Kidney (tissue), 14 donors: ENCODE measurements around the gene ELN. TPM values are rescaled to one million over a fixed set of nuclear protein-coding genes. Genes with fewer than 3 reads are reported as not detected.
A peak's percentile ranks its signal among the peaks of the same experiment; 100 is the strongest.

Experiments used
- DNase-seq, 5 donors: peaks; one replicate each; pipeline ENCODE4 v3.0.0-alpha.2; 2013 to 2020
- FAIRE-seq: peaks from 2 replicates; lab custom pipeline; 2012; peaks lifted over from hg19 to GRCh38; lab: Jason Lieb, UNC
- H3K27ac ChIP-seq, 2 donors: one replicate each; pipeline ENCODE4 v1.7.0; 2013; ENCODE audit warnings: low read depth in 2 of 2, low read length in 2 of 2, inconsistent platforms in 1 of 2
- H3K27me3 ChIP-seq: one replicate; pipeline ENCODE4 v1.7.1; 2013; ENCODE audit warnings: low read length, inconsistent platforms; ENCODE audit not compliant: control insufficient read depth, insufficient read depth
- H3K36me3 ChIP-seq, 3 donors: one replicate each; pipeline versions ENCODE4 v1.7.0 to v1.7.1; 2013; ENCODE audit warnings: low read length in 3 of 3, control low read depth in 1 of 3, inconsistent platforms in 1 of 3; ENCODE audit not compliant: insufficient read depth in 3 of 3, control insufficient read depth in 2 of 3
- H3K4me1 ChIP-seq, 3 donors: one replicate each; pipeline versions ENCODE4 v1.7.0 to v1.7.1; 2013; ENCODE audit warnings: low read length in 3 of 3, inconsistent platforms in 1 of 3, low read depth in 1 of 3; ENCODE audit not compliant: control insufficient read depth in 2 of 3, insufficient read depth in 2 of 3
- H3K4me3 ChIP-seq, 3 donors: one replicate each; pipeline versions ENCODE4 v1.7.0 to v1.8.1; 2013; ENCODE audit warnings: low read length in 3 of 3, control low read depth in 1 of 3, inconsistent platforms in 1 of 3
- H3K9ac ChIP-seq, 3 donors: one replicate each; pipeline versions ENCODE4 v1.7.0 to v1.7.1; 2013; ENCODE audit warnings: low read length in 3 of 3, control low read depth in 1 of 3, inconsistent platforms in 1 of 3
- H3K9me3 ChIP-seq, 3 donors: one replicate each; pipeline versions ENCODE4 v1.7.0 to v1.7.1; 2013; ENCODE audit warnings: low read length in 3 of 3, control low read depth in 1 of 3, inconsistent platforms in 1 of 3; ENCODE audit not compliant: control insufficient read depth in 2 of 3, insufficient read depth in 1 of 3
- CTCF ChIP-seq: IDR thresholded peaks from 3 replicates; pipeline ENCODE4 v1.5.1; 2012; ENCODE audit warnings: mild to moderate bottlenecking, moderate library complexity, borderline replicate concordance; ENCODE audit not compliant: insufficient read depth; ENCODE audit errors: extremely low read depth
- intact Hi-C: fragments of 100-400 bp; cut with DNase I; formaldehyde crosslinking; loops from one replicate; pipeline ENCODE4 v1.11.1; 2022
- polyA plus RNA-seq: library from polyadenylated mRNA; stranded (reverse); fragments of 350-450 nt; fragmentation: Illumina TruSeq; extraction: RNeasy Lipid Tissue Mini Kit (QIAGEN cat#74804); gene quantifications from one replicate; pipeline ENCODE4 v1.2.3, GENCODE V29; 2014; ENCODE audit warnings: low read depth, low replicate concordance; ENCODE audit not compliant: insufficient read depth
- total RNA-seq: library from RNA; stranded (reverse); fragmentation: NEBNext Ultra II Directional; extraction: Animal tissue kit (Norgen Biotek cat#: 25700); gene quantifications from one replicate; pipeline ENCODE4 v1.2.1, GENCODE V29; 2021
- donor health status: control.
- donor health status: control.
- donor health status: control.
- donor health status: control.
- donor health status: control.
- donor health status: DM: yes; HTN: yes; CAD: no.
- donor health status: Normal renal cell carcinoma (clear cell type).

ELN gene
- total and polyA plus RNA-seq, 2 donors from 2014 or later, result 14.9 to 44.8 TPM

DNA sequence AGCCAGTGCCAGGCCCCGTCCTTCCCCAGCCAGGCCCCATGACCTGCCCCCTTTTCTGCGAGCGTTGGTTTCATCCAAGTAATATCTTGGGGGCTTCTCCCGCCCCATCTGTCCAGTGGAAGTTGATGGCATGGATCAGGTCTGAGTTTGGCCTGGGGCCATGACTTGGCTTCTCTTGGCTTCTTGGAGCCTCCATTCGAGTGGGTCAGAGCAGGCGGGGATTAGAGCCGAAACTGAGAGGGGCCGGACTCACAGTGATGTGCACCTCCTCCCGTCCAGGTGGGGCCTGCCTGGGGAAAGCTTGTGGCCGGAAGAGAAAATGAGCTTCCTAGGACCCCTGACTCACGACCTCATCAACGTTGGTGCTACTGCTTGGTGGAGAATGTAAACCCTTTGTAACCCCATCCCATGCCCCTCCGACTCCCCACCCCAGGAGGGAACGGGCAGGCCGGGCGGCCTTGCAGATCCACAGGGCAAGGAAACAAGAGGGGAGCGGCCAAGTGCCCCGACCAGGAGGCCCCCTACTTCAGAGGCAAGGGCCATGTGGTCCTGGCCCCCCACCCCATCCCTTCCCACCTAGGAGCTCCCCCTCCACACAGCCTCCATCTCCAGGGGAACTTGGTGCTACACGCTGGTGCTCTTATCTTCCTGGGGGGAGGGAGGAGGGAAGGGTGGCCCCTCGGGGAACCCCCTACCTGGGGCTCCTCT is 40.6 kb downstream of the ELN start:
- Histone ChIP-seq H3K4me3 (no peak overlapping the region), H3K36me3 (no peaks in the 10 kb centered on the region), H3K27ac (no peak overlapping the region), H3K27me3 (no peaks in the 10 kb centered on the region), H3K9ac (no peak overlapping the region), H3K9me3 (no peaks in the 10 kb centered on the region), H3K4me1 (no peaks in the 10 kb centered on the region)
- DNase-seq (peak in 1 of 5 donors; percentile 77), FAIRE-seq (no peak)
- no peak for TF ChIP-seq CTCF
- intact Hi-C loops, result no loop called here

DNA sequence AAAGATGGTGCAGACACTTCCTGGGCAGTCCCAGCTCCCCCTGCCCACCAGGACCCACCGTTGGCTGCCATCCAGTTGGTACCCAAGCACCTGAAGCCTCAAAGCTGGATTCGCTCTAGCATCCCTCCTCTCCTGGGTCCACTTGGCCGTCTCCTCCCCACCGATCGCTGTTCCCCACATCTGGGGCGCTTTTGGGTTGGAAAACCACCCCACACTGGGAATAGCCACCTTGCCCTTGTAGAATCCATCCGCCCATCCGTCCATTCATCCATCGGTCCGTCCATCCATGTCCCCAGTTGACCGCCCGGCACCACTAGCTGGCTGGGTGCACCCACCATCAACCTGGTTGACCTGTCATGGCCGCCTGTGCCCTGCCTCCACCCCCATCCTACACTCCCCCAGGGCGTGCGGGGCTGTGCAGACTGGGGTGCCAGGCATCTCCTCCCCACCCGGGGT is 41.1 kb downstream of the ELN start:
- TF ChIP-seq CTCF, result no peak
- no peak for FAIRE-seq
- no peaks in the 10 kb centered on the region for H3K9me3 ChIP-seq
- H3K27ac ChIP-seq, result no peak overlapping the region
- H3K4me3 ChIP-seq, result no peak overlapping the region
- no peaks in the 10 kb centered on the region for H3K27me3 ChIP-seq
- H3K36me3 ChIP-seq, result no peaks in the 10 kb centered on the region
- no peaks in the 10 kb centered on the region for H3K4me1 ChIP-seq
- no peak overlapping the region for H3K9ac ChIP-seq
- intact Hi-C loops, result no loop called here
- DNase-seq, result peak in 1 of 5 donors; percentile 69

GRCh38 chr7:74069790-74070618 is 42.0 kb downstream of the ELN start:
- H3K27me3 ChIP-seq, result no peaks in the 10 kb centered on the region
- no peaks in the 10 kb centered on the region for H3K9me3 ChIP-seq
- FAIRE-seq (no peak), DNase-seq (peak in 1 of 5 donors; percentile 15)
- no peaks in the 10 kb centered on the region for H3K36me3 ChIP-seq
- no peak overlapping the region for H3K4me3 ChIP-seq
- intact Hi-C loops, result no loop called here
- TF ChIP-seq CTCF, result no peak
- no peak overlapping the region for H3K27ac ChIP-seq
- no peaks in the 10 kb centered on the region for H3K4me1 ChIP-seq
- H3K9ac ChIP-seq, result no peak overlapping the region
